Suppressor macrophage treated with lipopolysaccharide for 1 hour (primary cell): Measurements from ENCODE around the gene DPYSL3.

Source experiments
- DNase-seq, 3 donors: peaks; one replicate each; pipeline ENCODE4 v3.0.0-alpha.2; 2020 to 2022

DPYSL3 gene

DNA sequence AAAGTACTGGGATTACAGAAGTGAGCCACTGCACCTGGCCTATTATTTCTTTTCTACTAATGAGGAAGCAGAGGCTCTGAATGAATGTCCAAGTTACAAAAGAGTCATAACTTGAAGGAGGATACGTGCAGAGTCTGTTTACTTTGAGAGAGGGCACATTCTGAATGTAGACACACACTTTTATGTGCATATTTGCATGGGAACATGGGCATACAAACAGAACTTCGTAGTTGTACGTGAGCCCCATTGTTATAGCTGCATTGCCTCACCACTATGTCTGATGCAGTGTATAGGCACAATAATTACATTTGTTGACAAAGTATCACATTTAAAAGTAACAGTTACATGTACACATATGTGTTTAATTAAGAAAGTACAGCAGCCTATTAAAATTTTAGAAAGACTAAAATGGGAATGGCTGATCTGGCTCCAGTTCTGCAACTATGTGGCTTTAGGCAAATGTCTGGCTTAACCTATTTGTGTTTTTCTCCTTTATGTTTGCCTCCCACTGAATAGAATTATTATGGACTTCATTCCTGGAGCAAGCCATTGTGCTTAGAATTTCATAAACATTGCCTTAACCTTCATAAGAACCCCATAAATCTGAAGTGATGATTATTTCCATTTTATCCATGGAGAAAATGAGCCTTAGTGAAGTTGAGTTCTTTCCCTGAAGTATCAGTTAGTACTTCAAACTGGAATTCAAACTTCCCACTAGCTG is 3.0 kb upstream of the DPYSL3 start:
- DNase-seq: no peak

DNA sequence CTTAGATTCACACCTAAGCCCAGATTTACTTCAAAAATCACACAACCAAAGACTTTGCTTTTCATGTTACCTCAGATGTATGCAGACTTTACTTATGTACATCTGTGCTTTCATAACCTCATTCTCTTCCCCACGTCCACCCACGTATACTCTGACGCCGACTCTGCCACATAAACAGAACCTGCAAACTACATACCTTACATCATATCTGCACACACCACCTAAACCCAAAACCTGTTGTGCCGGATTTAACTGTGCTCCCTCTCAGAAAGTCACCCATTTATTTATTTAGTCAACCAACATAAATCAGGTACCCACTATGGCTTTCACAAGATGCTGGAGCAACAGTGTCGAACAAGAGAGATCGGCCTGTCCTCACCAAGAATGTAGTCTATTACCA is 1.0 kb upstream of the DPYSL3 start:
- DNase-seq: no peak

DNA sequence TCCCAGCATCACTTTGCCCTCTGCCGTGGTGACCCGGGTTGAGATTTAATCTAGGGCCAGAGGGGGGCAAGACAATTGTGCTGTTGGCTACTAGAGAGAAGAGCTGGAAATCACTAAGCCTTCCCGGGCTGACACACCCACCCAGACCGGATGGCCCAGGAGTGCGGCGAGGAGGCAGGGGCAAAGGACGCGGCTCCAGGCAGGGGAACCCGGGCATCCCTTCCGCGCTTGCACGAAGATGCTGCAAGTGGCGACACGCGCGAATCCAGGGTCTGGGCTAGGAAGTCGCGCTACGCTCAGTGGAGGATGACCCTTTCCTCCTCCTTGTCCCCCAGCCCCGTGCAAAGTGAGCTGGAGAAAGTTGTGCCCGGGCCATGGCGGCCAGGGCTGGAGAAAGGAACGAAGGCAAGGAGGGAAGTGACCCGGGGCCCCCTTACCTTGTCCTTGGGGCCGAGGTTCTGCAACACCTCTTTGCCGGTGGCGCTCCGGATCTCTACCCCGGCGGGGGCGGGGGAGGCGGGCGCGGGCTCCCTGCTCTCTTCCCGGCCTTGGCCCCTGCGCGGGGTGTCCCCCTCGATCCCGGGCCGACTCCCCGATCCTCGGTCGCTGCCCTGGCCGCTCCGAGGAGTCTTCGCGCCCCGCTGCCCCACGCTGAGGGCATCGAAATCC is 693 bp downstream of the DPYSL3 start:
- peak in 1 of 3 donors; percentile 3 for DNase-seq

DNA sequence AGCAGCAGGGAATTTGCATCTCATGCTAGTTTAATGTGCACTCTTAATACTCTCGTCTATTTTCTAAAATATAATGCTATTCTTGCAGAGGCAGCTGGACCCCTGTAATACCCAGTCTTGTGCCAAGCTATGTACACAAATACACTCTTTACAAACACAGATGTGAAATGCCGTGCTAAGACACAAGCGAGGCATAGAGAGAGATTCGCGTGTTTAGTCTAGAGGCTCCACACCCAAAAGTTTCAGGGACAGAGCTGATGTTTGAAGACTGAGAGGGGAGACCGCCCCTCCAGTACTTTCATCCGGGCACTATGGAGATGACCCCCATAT is 1.2 kb downstream of the DPYSL3 start:
- no peak for DNase-seq

DNA sequence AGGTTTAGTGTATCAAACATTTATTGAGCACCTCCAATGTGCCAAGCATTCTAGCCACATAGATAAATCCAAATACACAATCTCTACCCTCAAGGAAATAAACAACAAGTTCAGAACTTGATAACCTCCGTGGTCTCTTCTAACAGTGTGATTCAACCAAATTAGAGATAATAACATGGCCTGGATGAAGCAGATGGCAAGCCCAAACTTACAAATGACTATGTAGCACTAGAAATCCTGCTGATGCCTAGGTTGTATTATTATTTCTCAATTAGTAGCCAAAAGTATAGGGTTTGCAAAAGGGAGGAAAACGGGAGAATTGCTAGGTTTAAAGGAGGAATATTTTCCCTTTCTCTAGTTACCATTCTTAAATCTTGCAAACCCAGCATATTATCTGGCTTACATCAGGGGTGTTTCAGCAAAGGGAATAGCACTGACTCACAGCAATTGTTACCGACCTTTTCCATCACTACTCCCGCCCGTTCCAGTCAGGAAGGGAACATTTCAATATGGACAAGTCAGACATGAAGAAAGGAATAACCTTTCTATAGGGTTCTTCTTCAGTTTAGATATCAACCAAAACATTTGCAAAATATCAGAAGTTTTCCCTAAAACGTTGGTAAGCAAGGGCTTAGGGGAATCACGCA is 2.3 kb downstream of the DPYSL3 start:
- DNase-seq: no peak

DNA sequence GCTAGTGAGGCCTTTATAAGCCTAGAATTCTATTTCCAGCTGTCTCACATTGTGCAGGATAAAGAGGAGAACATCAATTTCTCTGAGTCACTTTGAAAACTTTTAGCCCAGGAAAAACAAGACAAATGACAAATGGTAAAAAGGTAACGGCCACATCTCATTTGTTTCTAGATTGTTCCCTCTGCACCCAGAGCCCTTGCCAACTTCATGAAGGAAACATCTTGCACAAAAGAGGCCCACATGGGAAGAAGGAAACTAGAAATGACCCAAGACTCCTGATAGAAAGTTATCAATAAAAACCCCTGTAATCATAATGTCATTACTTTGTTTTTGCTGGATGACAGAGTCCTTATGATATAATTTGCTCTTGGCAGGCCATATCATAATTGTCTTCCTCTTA is 5.3 kb downstream of the DPYSL3 start:
- no peak for DNase-seq

DNA sequence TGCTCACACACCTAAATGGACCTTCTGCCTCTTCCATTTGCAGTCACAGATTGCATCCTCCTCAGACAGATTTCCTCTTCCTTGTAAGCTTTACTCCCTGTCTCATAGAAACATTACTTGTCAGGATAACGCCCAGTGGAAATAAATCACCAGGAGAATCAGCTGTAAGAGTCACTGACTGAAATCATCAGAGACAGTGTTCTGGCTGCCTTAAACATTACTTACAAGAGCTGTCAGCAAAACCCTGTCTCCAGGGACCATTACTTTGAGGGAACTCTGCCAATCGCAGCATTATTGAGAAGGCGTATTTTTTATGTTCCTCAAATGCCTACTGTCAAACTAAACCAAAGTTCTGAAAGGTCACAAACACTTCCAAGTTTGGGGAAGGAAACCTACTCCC is 5.9 kb downstream of the DPYSL3 start:
- no peak for DNase-seq

DNA sequence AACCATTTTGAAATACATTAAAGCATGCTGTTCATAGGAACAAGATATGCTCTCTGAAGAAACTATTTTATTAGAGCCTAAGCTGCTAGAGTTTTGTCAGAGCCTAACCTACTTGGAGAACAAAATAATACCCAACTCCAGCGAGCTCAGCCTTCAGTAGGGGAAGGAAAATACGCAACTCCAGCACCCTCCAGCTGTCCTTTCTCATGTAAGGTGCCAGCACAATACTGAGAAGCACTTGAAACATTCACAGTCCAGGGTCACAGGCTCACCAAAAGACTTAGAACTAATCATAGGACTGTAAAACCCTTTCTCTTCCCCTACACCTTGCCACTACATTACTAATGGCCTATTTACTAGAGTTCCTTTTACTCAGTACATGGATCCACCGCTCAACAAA is 18.9 kb downstream of the DPYSL3 start:
- DNase-seq: no peak

DNA sequence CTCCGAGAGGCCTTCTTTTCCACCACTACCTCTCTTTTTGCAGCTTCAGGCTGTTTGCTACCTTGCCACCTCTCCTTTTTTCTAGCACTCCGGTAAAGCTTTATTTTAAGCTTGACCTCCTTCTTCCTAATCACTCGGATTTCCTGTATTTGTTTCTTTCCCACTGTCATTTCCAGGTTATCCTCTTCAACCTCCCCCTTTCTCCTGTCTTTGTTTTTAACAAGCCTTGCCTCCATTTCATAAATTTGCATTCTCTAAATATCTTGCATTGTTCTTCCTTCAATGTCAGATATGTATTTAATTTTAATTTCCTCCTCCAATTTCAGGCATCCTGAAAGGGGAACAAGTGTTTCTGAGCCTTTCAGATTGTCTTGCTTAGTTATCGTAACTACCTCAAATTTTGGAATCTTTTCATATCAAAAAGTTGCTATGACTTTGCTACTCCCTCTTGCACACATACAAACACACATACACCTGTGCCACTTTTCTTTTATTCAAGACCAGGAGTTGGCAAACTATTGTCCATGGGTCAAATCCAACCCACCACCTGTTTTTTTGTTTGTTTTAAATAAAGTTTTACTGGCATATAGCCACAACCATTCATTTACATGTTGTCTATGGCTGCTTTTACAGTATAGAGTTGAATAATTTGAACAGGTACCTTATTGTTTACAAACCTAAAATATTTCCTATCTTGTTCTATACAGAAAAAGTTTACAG is 22.7 kb downstream of the DPYSL3 start:
- DNase-seq: no peak

DNA sequence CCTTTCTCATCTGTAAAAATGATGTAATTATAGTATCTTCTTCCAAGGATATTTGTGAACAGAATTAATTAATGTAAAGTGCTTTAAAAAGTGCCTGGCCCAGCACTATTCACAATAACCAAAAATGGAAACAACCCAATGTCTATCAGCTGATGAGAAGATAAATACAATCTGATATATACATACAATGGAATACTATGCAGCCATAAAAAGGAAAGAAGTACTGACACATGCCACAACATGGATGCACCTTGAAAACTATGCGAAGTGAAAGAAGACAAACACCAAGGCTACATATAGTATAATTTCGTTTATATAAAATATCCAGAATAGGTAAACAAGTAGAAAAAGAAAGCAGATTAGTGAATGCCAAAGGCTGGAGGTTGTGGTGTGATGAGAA is 24.1 kb downstream of the DPYSL3 start:
- DNase-seq: no peak

DNA sequence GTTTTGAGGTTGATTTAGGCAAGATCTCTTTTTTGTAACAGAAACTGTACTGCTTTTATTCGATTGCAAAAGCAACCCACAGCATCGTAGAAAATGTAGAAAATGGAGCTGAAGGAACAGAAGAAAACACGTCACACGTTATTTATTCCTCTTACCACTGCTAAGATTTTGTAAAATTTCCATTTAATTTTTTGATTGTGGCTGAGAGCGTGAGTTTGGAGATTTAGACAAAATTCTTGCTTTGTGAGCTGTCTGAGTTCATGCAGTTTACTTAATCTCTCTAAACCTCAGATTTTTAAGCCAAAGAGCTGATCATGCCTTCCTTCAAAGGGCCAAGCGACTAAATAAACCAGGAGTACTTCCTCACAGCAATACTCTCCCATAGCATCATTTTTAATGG is 24.8 kb downstream of the DPYSL3 start:
- no peak for DNase-seq

DNA sequence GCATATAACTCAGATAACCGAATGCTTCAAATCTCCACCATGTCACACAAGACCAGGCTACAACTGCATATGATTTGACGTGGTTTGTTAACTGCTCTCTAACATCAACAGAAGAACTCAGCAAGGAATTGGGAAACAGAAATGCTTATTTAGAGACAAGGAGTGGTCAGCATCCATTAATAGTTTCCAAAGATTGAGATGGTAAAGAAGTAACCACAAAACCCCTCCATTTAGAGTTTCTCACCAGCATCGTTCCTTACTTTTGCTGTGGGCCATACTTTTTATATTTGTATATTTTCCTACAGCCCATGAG is 25.2 kb downstream of the DPYSL3 start:
- DNase-seq: no peak

DNA sequence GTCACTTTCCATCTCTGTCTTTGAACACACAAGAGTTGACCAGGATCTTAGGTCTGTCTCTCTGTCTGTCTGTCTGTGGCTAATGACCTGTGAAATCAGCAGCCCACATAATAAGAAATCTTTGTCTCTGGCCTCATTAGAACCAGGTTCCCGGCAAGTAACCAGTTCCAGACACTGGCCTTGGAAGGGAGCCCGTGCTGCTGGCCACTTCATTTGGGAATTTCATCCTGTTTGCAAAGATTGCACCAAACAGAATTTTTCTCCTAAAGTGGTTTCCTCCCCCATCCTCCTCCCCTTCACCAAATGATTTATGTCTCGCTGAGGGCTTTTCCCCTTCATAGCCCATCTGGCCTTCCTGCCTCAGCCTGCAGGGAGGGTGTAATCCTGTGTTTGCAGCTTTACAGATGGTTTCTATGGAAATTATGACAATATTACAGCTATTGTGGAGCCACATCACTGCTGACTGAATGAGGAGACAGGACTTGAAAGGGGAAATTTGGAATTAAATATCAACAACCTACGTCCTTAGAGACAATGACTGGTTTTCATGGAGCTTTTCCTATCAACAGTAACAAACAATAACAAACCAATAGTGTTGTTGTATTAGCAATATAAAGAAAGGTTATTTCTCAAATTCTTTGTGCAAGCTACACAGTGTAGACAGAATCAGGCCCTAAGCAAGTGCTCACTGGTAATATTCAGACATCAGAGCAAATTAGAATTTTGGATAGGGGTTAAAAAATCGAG is 25.7 kb downstream of the DPYSL3 start:
- peak in 2 of 3 donors; percentile 5 to 55 for DNase-seq

DNA sequence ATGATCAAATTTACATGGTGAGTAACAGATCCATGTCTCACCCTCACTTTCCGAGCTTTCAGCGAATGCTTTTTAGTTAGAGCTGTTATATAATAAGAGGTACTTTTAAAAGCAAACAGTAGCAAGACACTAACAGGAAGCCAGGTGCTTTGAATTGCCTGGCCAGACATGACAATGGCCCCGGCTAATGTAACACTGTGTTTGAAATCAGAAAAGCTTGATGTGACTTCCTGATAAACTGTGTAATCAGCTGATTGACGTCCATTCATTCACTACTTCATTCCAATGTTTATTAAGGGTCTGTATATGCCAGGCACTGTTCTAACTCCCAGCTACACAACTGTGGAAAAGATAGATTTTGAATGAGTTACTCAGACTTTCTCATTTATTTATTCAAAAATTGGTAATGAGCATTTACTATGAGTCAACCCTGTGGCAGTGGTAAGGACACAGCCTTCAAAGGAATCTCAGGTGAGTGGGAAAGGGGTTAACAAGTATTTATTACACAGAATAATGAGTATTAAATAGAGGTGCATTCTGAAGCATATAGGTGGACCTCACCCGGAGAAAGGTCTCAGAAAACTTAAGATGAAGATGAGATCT is 26.6 kb downstream of the DPYSL3 start:
- no peak for DNase-seq

DNA sequence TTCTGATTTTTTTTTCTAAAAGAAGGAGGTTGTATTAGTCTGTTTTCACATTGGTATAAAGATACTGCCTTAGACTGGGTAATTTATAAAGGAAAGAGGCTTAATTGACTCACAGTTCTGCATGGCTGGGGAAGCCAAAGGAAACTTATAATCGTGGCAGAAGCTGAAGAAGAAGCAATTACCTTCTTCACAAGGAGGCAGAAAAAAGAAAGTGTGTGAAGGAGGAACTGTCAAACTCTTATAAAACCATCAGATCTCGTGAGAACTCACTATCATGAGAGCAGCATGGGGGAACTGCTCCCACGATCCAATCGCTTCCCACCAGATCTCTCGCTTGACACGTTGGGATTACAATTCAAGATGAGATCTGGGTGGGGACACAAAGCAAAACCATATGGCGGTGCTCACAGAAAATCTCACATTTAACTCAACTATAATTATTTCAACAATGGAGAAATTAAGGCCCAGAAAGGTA is 27.1 kb downstream of the DPYSL3 start:
- DNase-seq: peak in 1 of 3 donors; percentile 7

DNA sequence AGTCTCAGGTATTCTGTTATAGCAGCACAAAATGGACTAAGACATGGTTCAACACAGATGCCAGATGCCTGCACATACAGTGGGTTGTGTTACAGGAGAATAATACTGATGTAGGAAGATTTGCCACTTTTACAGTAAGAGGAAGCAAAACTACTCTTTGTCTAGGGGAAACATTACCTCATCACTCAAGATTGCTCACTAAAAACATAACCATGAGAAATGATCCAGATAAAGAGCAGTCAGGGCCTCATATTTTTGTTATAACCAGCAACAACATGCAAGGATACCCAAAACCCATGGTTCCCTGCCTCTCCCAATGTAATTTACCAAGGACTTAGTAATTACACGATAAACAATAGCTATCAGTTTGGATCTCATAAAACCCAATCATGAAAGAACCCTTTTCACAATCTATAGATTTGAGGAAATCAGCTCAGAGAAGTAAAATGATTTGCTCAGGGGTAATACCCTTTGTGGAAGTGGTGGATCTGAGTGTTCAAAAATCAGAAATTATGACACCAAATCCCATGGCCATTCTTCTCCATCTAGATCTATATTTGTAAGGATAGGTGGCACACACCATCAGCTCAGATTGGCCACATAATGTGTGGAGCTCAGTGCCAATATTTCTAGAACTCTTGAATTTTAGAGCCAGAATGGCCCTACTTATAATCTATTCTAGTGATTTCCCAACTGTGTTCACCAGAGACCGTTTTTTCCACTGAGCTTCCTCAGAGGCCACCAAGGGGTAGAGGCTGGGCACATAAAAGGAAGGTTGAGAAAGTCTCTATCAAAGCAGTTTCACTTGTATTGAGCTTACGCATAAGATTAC is 27.8 kb downstream of the DPYSL3 start:
- DNase-seq: peak; percentile 51 to 82 (median 79)

DNA sequence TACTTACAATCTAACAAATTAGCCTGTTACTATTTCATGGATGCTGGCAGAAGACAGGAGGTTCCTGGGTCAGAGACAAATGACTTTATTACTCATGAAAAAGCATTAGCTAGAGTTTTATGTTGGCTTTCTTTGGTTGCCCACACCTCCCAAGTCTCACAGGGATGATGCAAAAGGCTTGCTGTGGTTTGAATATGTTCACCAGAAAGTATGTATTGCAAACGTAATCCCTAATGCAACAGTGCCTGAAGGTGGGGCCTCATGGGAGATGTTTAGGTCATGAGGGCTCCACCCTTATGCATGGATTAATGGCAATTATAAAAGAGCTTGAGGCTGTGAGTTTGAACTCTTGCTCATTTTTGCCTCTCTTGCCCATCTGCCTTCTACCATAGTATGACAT is 28.5 kb downstream of the DPYSL3 start:
- DNase-seq: peak in 2 of 3 donors; percentile 7 to 32

DNA sequence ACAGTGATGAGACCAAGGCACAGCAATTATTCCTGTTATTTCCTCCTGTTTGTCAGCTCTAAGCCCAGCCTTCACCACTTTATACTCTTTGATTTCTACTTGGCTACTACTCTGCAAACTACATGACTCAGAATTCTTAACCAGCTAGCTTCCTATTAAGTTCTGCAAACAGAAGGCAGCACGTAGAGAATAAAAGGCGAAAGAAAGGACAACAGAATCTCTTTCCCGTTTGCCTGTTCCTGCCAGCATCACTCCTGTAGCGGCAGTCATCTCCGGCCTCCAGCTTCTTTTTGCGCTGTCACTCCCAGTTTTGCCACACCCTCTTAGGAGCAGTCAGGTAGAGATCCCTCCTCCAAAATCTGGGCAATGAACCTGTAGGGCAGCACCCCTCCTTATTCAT is 29.9 kb downstream of the DPYSL3 start:
- peak in 1 of 3 donors; percentile 25 for DNase-seq

DNA sequence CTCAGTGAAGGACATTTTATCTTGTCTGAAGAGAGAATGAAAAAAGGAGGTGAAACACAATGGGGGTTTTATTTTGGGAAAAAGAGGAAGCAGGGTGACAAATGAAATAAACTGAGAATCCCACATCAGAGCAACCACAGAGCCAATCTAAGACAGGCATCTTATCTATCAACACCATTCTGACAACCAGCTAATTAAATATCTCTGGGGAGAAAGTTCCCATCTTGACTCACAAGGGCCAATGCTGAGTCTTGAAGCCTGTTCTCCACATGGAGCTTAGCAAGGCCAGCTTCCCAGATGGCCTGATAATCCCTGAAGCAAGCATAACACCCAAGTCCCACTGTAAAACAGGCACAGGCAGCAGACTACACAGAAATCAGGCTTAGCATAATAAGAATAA is 30.4 kb downstream of the DPYSL3 start:
- DNase-seq: no peak

DNA sequence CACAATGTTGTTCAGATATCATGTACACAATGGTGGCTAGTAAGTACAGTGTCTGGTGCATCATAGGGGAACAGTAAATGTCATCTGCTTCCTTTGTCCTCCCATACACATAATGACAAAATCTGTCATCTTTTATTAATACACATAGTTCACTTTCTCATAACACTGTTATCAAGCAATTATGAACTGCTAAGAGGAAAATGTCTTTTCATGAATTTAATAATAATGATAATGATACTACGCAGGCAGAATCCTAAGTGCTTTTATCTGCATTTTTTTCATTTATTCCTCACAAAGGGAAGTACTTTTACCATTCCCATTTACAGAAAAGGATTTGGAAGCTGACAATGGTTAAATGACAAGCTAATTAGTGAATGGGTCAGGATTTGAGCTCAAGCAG is 35.7 kb downstream of the DPYSL3 start:
- DNase-seq: no peak

DNA sequence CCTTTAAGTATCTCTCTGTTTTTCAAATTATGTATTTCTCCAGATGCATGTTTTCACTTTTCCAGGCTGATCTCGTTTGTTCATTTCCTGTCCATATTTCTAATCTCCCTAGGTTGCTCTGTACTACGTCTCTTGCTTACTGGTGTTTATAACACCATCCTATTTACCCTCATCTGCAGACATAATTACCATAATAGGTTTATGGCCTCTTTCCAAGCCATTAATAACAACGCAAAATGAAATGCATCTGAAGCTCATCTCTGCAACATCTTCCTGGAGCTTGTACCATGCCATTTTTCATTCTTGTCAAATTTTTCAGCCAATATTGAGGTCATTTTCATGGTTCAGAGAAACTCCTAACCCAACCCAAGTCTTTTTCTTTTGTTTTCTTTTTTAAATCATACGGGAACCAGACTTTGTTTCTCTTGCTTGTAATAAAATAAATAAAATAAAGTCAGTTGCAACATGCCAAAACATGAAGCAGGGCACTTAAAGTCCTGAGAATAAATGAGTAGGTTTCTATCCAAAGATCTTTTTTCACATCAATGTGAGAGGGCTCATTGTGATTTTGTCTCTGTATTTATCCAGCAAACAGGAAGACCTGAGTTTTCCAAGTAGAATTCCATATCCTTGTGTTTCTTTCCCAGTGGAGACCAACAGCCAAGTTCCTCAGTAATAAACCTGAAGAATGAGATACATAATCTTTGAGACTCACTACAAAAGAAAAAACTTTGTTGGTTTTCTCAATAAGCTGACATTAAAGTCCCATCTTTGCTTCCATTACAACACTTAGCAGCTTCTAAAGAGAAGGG is 37.0 kb downstream of the DPYSL3 start:
- DNase-seq: no peak
